Measurements from ENCODE around the gene SLC36A1.
"Not testable (repeated sequence)": the region's sequence is repeated elsewhere in the genome, so short reads cannot be mapped to it uniquely, and the experiment has no call there.

SLC36A1 gene

GRCh38 chr5:151447174-151448037 is at the start of gene SLC36A1:
TSS of gene SLC36A1 (plus strand) at chr5:151447603. CDS start at chr5:151458793, 11,190 bp downstream.
- DNase-seq (ENCODE audit: low spot score): peak; percentile 92

GRCh38 chr5:151405334-151406160 is 41.9 kb upstream of the SLC36A1 start:
- DNase-seq (ENCODE audit: low spot score): no peak

- DNase-seq (ENCODE audit: low spot score): no peak
These were observed 41.0 kb upstream of the SLC36A1 start for GRCh38 chr5:151406322-151406947.

GRCh38 chr5:151408591-151409230 is 38.7 kb upstream of the SLC36A1 start:
- DNase-seq (ENCODE audit: low spot score): peak; percentile 16

- DNase-seq (ENCODE audit: low spot score): no peak
These were observed 33.6 kb upstream of the SLC36A1 start for GRCh38 chr5:151413800-151414199.

- no peak for DNase-seq (ENCODE audit: low spot score)
These were observed 32.9 kb upstream of the SLC36A1 start for GRCh38 chr5:151414536-151414935.

GRCh38 chr5:151417712-151418111 is 29.7 kb upstream of the SLC36A1 start:
- DNase-seq (ENCODE audit: low spot score): no peak

- no peak for DNase-seq (ENCODE audit: low spot score)
These were observed 27.3 kb upstream of the SLC36A1 start for GRCh38 chr5:151420127-151420526.

GRCh38 chr5:151424892-151425523 is 22.4 kb upstream of the SLC36A1 start:
- no peak for DNase-seq (ENCODE audit: low spot score)

- not testable (repeated sequence) for DNase-seq (ENCODE audit: low spot score)
These were observed 21.1 kb upstream of the SLC36A1 start for GRCh38 chr5:151426347-151426746.

- no peak for DNase-seq (ENCODE audit: low spot score)
These were observed 20.1 kb upstream of the SLC36A1 start for GRCh38 chr5:151427258-151427657.

GRCh38 chr5:151430731-151431130 is 16.7 kb upstream of the SLC36A1 start:
- no peak for DNase-seq (ENCODE audit: low spot score)

- no peak for DNase-seq (ENCODE audit: low spot score)
These were observed 15.7 kb upstream of the SLC36A1 start for GRCh38 chr5:151431666-151432065.

- DNase-seq (ENCODE audit: low spot score): no peak
These were observed 15.2 kb upstream of the SLC36A1 start for GRCh38 chr5:151432210-151432609.

GRCh38 chr5:151434570-151435237 is 12.7 kb upstream of the SLC36A1 start:
- no peak for DNase-seq (ENCODE audit: low spot score)

- peak; percentile 7 for DNase-seq (ENCODE audit: low spot score)
These were observed 909 bp downstream of the SLC36A1 start for GRCh38 chr5:151448038-151448985.

GRCh38 chr5:151449297-151449696 is 1.9 kb downstream of the SLC36A1 start:
- no peak for DNase-seq (ENCODE audit: low spot score)

GRCh38 chr5:151449839-151450238 is 2.4 kb downstream of the SLC36A1 start:
- DNase-seq (ENCODE audit: low spot score): no peak

- no peak for DNase-seq (ENCODE audit: low spot score)
These were observed 3.2 kb downstream of the SLC36A1 start for GRCh38 chr5:151450605-151451004.
